Lower leg skin (tissue), 4 donors: ENCODE results near the gene GLE1. TPM values are rescaled to one million over a fixed set of nuclear protein-coding genes. Genes with fewer than 3 reads are reported as not detected.
A peak's percentile ranks its signal among the peaks of the same experiment; 100 is the strongest.

Experiments
- DNase-seq, 2 donors: peaks; one replicate each; pipeline ENCODE4 v3.0.0-alpha.2; 2019; ENCODE audit warnings: low spot score in 2 of 2
- H3K4me3 ChIP-seq: fragments of 200-600 bp; sonication (generic); 2 replicates; pipeline ENCODE4 v1.5.1; 2017; ENCODE audit warnings: mild to moderate bottlenecking, low read depth; ENCODE audit not compliant: poor library complexity, severe bottlenecking
- CTCF ChIP-seq, 3 donors: fragments of 450-650 bp; IDR thresholded peaks; one replicate each; pipeline ENCODE4 v1.5.1; 2016; ENCODE audit warnings: antibody characterized with exemption in 3 of 3, mild to moderate bottlenecking in 3 of 3, moderate library complexity in 2 of 3
- POLR2A ChIP-seq, 2 donors: fragments of 450-650 bp; IDR thresholded peaks; one replicate each; pipeline ENCODE4 v1.6.1; 2016 to 2017; ENCODE audit warnings: antibody characterized with exemption in 2 of 2, mild to moderate bottlenecking in 1 of 2, moderate library complexity in 1 of 2
- WGBS, 2 donors: methylation state at CpG; one replicate each; pipeline ENCODE4 v1.1.5; 2018; 5-methylcytosine and 5-hydroxymethylcytosine counted together
- intact Hi-C: fragments of 100-400 bp; cut with DNase I; formaldehyde crosslinking; loops from one replicate; pipeline ENCODE4 v1.15.0; 2023; ENCODE audit warnings: low total_unique reads
- total RNA-seq, 4 donors: library from RNA; depleted of rRNA; stranded (reverse); fragments of >200 nt; gene quantifications; one replicate each; pipeline ENCODE4 v1.1.0, GENCODE V29; 2016

Gene GLE1
- total RNA-seq, 4 donors from 2014 or later, result 28.6 to 44.3 (median 30.8) TPM

GRCh38 chr9:128555180-128555721 lies 50.7 kb downstream of the GLE1 start:
- no peak for TF ChIP-seq POLR2A (IDR thresholded peaks at IDR 0.05)
- TF ChIP-seq CTCF (IDR thresholded peaks at IDR 0.05), result no peak
- peak in 1 of 2 donors; percentile 21 for DNase-seq
- intact Hi-C loops, result no loop called here
- H3K4me3 ChIP-seq, result no peak overlapping the region
- WGBS, 2 donors, result 16 to 30% methylated on average over 9 of the region's 9 CpGs

GRCh38 chr9:128556276-128556675 lies 51.8 kb downstream of the GLE1 start:
- intact Hi-C loops, result no loop called here
- no peak overlapping the region for H3K4me3 ChIP-seq
- DNase-seq, result no peak
- 78 to 85% methylated on average over 2 of the region's 2 CpGs for WGBS, 2 donors
- TF ChIP-seq CTCF (IDR thresholded peaks at IDR 0.05) (no peak), POLR2A (IDR thresholded peaks at IDR 0.05) (no peak)

GRCh38 chr9:128556926-128557634 lies 52.6 kb downstream of the GLE1 start:
- no peak for TF ChIP-seq CTCF (IDR thresholded peaks at IDR 0.05)
- no peak for TF ChIP-seq POLR2A (IDR thresholded peaks at IDR 0.05)
- DNase-seq, result no peak
- intact Hi-C loops, result no loop called here
- 70 to 75% methylated on average over 5 of the region's 5 CpGs for WGBS, 2 donors
- no peak overlapping the region for H3K4me3 ChIP-seq

GRCh38 chr9:128558431-128559310 lies 54.2 kb downstream of the GLE1 start:
- peak; percentile 71 to 94 for DNase-seq
- 1 to 3% methylated on average over 12 of the region's 12 CpGs for WGBS, 2 donors
- intact Hi-C loops, result no loop called here
- H3K4me3 ChIP-seq, result no peak overlapping the region
- no peak for TF ChIP-seq CTCF (IDR thresholded peaks at IDR 0.05)

- WGBS, 2 donors, result 70 to 77% methylated on average over 4 of the region's 4 CpGs
- TF ChIP-seq POLR2A (IDR thresholded peaks at IDR 0.05) (no peak), CTCF (IDR thresholded peaks at IDR 0.05) (no peak)
- intact Hi-C loops, result no loop called here
Measured at GRCh38 chr9:128565578-128565977, 61.1 kb downstream of the GLE1 start.

More at GRCh38 chr9:128565578-128565977, 61.1 kb downstream of the GLE1 start:
- no peak overlapping the region for H3K4me3 ChIP-seq
- DNase-seq, result no peak
